Measurements from ENCODE around the gene DCAF8.

DNA sequence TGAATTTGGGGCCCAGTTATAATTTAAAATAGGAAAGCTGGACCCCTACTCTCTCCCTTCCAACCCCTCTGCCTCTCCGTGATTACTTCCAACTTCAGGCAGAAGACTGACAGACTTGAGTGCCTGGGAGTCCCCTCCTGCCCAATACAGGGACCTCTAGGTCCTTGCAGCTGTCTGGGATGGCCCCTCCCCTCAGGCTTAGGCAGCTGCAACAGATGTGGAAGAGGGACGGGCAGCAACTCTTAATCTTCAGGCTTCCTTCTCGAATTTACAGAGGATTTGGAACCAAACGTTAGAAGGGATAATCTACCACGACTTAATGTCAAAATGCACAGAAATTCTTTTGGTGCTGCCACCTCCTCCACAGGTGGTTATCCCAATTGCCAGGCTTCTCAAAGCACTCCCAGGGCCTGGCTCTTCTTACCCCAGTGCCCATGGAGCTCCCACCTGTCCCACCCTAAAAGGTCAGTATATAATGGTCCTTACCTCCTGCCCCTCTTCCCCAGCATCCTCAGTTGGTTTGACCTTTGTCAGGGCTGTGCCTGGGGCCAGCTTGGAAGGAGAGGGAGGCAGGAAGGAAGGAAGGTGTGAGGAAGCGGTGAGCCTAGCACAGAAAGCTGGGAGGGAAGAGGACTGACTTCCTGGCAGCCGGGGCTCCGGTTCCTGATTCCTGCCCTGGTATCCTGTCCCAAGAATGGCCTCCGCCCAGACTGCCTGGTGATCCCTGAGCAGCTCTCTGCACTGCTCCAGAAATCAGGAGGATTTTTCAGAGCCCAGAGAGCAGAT is 54.4 kb downstream of the DCAF8 start:
- TF ChIP-seq EZH2phosphoT487 (IDR thresholded peaks at IDR 0.05; ENCODE audit: insufficient read depth, low read depth) = no peak
- no peak for TF ChIP-seq EZH2 (IDR thresholded peaks at IDR 0.05; ENCODE audit: insufficient read depth, poor library complexity, severe bottlenecking)

Measured in GM23248 (cell line).